H1 (cell line): ENCODE results near the gene CACNA2D4. TPM values are rescaled to one million over a fixed set of nuclear protein-coding genes. Genes with fewer than 3 reads are reported as not detected.
A peak's percentile ranks its signal among the peaks of the same experiment; 100 is the strongest.

ENCODE experiments used
- CTCF ChIA-PET: fragments of 300-600 bp; sonication (Branson Sonifier 250); formaldehyde crosslinking; loops from one replicate; lab custom pipeline; 2021; ENCODE audit not compliant: partially characterized antibody; lab: Charles Lee
- POLR2A ChIA-PET: fragments of 300-600 bp; sonication (Branson Sonifier 250); formaldehyde crosslinking; loops from one replicate; lab custom pipeline; 2021; ENCODE audit warnings: inconsistent platforms; ENCODE audit not compliant: partially characterized antibody; lab: Charles Lee
- DNase-seq, 2 experiments: peaks; one replicate each; pipeline versions ENCODE4 v3.0.0 to v3.0.0-alpha.2; 2010 to 2022; ENCODE audit warnings: low spot score in 2 of 2, low read depth in 1 of 2, mixed read lengths in 1 of 2
- FAIRE-seq: peaks from 2 replicates; lab custom pipeline; 2011; peaks lifted over from hg19 to GRCh38; lab: Jason Lieb, UNC
- H2AFZ ChIP-seq: 2 replicates; pipeline ENCODE4 v1.8.1; 2012; ENCODE audit warnings: low read length, inconsistent platforms
- H2AK5ac ChIP-seq: 2 replicates; pipeline ENCODE4 v1.6.1; 2013; ENCODE audit warnings: low read depth, low read length
- H2BK120ac ChIP-seq: replicated peaks from 2 replicates; pipeline ENCODE3; 2013; ENCODE audit warnings: low read depth, low read length, inconsistent platforms
- H2BK12ac ChIP-seq: 2 replicates; pipeline ENCODE4 v1.6.1; 2013; ENCODE audit warnings: low read depth, low read length
- H2BK15ac ChIP-seq: 2 replicates; pipeline ENCODE4 v1.6.1; 2013; ENCODE audit warnings: low read length
- H2BK20ac ChIP-seq: 2 replicates; pipeline ENCODE4 v1.6.1; 2013; ENCODE audit warnings: low read length
- H2BK5ac ChIP-seq: 2 replicates; pipeline ENCODE4 v1.6.1; 2013; ENCODE audit warnings: low read depth, low read length
- H3K14ac ChIP-seq: 2 replicates; pipeline ENCODE4 v1.6.1; 2013; ENCODE audit warnings: inconsistent platforms; ENCODE audit not compliant: insufficient read length
- H3K18ac ChIP-seq: 2 replicates; pipeline ENCODE4 v1.6.1; 2013; ENCODE audit warnings: low read length; ENCODE audit errors: extremely low read depth
- H3K23ac ChIP-seq: 2 replicates; pipeline ENCODE4 v1.6.1; 2013; ENCODE audit warnings: inconsistent platforms; ENCODE audit not compliant: insufficient read length
- H3K23me2 ChIP-seq: 2 replicates; pipeline ENCODE4 v1.6.1; 2013; ENCODE audit warnings: low read depth, low read length
- H3K27ac ChIP-seq: 2 replicates; pipeline ENCODE4 v1.6.1; 2011; ENCODE audit warnings: low read depth, low read length, inconsistent platforms
- H3K27me3 ChIP-seq, 4 experiments: replicated peaks in 1 of 4; 1 replicate in 1 of 4; 2 replicates in 3 of 4; pipeline versions ENCODE4 v1.6.1 to v1.8.1; 2011 to 2013; ENCODE audit warnings: low read length in 3 of 4, mild to moderate bottlenecking in 3 of 4, inconsistent platforms in 2 of 4, mixed read lengths in 2 of 4, moderate library complexity in 1 of 4; ENCODE audit not compliant: control insufficient read depth in 3 of 4, insufficient read depth in 3 of 4; ENCODE audit errors: extremely low read depth in 1 of 4
- H3K36me3 ChIP-seq, 4 experiments: 2 replicates each; pipeline versions ENCODE4 v1.6.1 to v1.8.1; 2011 to 2013; ENCODE audit warnings: mild to moderate bottlenecking in 4 of 4, low read length in 3 of 4, moderate library complexity in 2 of 4, control low read depth in 1 of 4, inconsistent platforms in 1 of 4; ENCODE audit not compliant: insufficient read depth in 4 of 4, control insufficient read depth in 2 of 4
- H3K4ac ChIP-seq: replicated peaks from 2 replicates; pipeline ENCODE3; 2013; ENCODE audit warnings: low read length, low read depth, mixed read lengths, inconsistent platforms; ENCODE audit not compliant: insufficient read length
- H3K4me1 ChIP-seq, 4 experiments: replicated peaks in 1 of 4; 1 replicate in 1 of 4; 2 replicates in 3 of 4; pipeline versions ENCODE4 v1.6.1 to v1.8.1; 2011 to 2013; ENCODE audit warnings: low read length in 3 of 4, inconsistent platforms in 2 of 4, mixed read lengths in 1 of 4; ENCODE audit not compliant: insufficient read depth in 4 of 4, control insufficient read depth in 3 of 4
- H3K4me2 ChIP-seq, 2 experiments: 2 replicates each; pipeline versions ENCODE4 v1.6.1 to v1.8.1; 2011 to 2013; ENCODE audit warnings: low read depth in 2 of 2, low read length in 2 of 2, control low read depth in 1 of 2, inconsistent platforms in 1 of 2, mild to moderate bottlenecking in 1 of 2; ENCODE audit not compliant: insufficient read depth in 1 of 2
- H3K4me3 ChIP-seq, 4 experiments: fragments of 200-600, 300-600 bp in 1 of 4; sonication (generic), shearing (Covaris generic), sonication (Bioruptor Twin) in 1 of 4; 2 replicates each; pipeline versions ENCODE4 v1.5.1 to v1.8.1; 2011 to 2016; ENCODE audit warnings: low read length in 4 of 4, low read depth in 3 of 4, control low read depth in 2 of 4, inconsistent platforms in 2 of 4, mild to moderate bottlenecking in 2 of 4, mixed read lengths in 1 of 4, moderate library complexity in 1 of 4; ENCODE audit not compliant: insufficient read depth in 2 of 4; ENCODE audit errors: extremely low read depth in 1 of 4
- H3K56ac ChIP-seq: replicated peaks from 2 replicates; pipeline ENCODE3; 2013; ENCODE audit warnings: low read depth, mild to moderate bottlenecking, mixed read lengths, low read length, inconsistent platforms; ENCODE audit not compliant: insufficient read length
- H3K79me1 ChIP-seq: 2 replicates; pipeline ENCODE4 v1.6.1; 2013; ENCODE audit warnings: low read depth, low read length, control low read depth
- H3K79me2 ChIP-seq, 2 experiments: 2 replicates each; pipeline versions ENCODE4 v1.6.1 to v1.8.1; 2012 to 2013; ENCODE audit warnings: low read length in 2 of 2, mild to moderate bottlenecking in 2 of 2, inconsistent platforms in 1 of 2; ENCODE audit not compliant: insufficient read depth in 2 of 2, control insufficient read depth in 1 of 2
- H3K9ac ChIP-seq, 4 experiments: replicated peaks in 1 of 4; 1 replicate in 1 of 4; 2 replicates in 3 of 4; pipeline versions ENCODE4 v1.6.1 to v1.8.1; 2011 to 2013; ENCODE audit warnings: low read depth in 3 of 4, low read length in 3 of 4, control low read depth in 2 of 4, mild to moderate bottlenecking in 2 of 4, moderate library complexity in 2 of 4, inconsistent platforms in 1 of 4; ENCODE audit errors: extremely low read depth in 1 of 4
- H3K9me3 ChIP-seq, 2 experiments: 2 replicates each; pipeline versions ENCODE4 v1.6.1 to v1.8.1; 2012 to 2013; ENCODE audit warnings: mild to moderate bottlenecking in 2 of 2, moderate library complexity in 2 of 2, control low read depth in 1 of 2, inconsistent platforms in 1 of 2, low read depth in 1 of 2, low read length in 1 of 2, mixed read lengths in 1 of 2; ENCODE audit not compliant: insufficient read depth in 2 of 2
- H4K20me1 ChIP-seq, 2 experiments: replicated peaks in 1 of 2; 2 replicates each; pipeline versions ENCODE3 to v1.8.1; 2011 to 2013; ENCODE audit warnings: inconsistent platforms in 2 of 2, low read length in 2 of 2, mild to moderate bottlenecking in 1 of 2; ENCODE audit not compliant: insufficient read depth in 2 of 2, control insufficient read depth in 1 of 2
- H4K5ac ChIP-seq: 2 replicates; pipeline ENCODE4 v1.6.1; 2013; ENCODE audit warnings: low read length, low read depth, mixed read lengths, inconsistent platforms; ENCODE audit not compliant: insufficient read length
- H4K8ac ChIP-seq: 2 replicates; pipeline ENCODE4 v1.8.0; 2013; ENCODE audit warnings: mild to moderate bottlenecking, moderate library complexity, low read length, inconsistent platforms; ENCODE audit not compliant: insufficient read depth; ENCODE audit errors: extremely low read depth
- H4K91ac ChIP-seq: replicated peaks from 2 replicates; pipeline ENCODE3; 2013; ENCODE audit warnings: low read length, mixed read lengths, inconsistent platforms; ENCODE audit not compliant: insufficient read length
- CHD1 ChIP-seq: IDR thresholded peaks from 2 replicates; pipeline ENCODE4 v1.6.1; 2012; ENCODE audit warnings: low read depth, low read length, improper control_type of control experiment
- CHD2 ChIP-seq: IDR thresholded peaks from 2 replicates; pipeline ENCODE4 v1.6.1; 2012; ENCODE audit warnings: low read length, improper control_type of control experiment
- CTBP2 ChIP-seq: IDR thresholded peaks from 2 replicates; pipeline ENCODE4 v1.7.0; 2011; ENCODE audit warnings: borderline replicate concordance, mild to moderate bottlenecking, moderate library complexity, mixed read lengths, low read length; ENCODE audit not compliant: insufficient read depth, insufficient read length
- EZH2 ChIP-seq: fragments of 200-600 bp; sonication (generic); IDR thresholded peaks from 2 replicates; pipeline ENCODE4 v1.7.1; 2012; ENCODE audit warnings: low read depth, mild to moderate bottlenecking, moderate library complexity, low read length, inconsistent platforms; ENCODE audit not compliant: severe bottlenecking
- FOSL1 ChIP-seq: IDR thresholded peaks from 2 replicates; pipeline ENCODE4 v1.6.1; 2011; ENCODE audit warnings: mild to moderate bottlenecking, low read depth, low read length, moderate library complexity; ENCODE audit not compliant: insufficient read depth
- NANOG ChIP-seq: IDR thresholded peaks from 2 replicates; pipeline ENCODE4 v1.6.1; 2011; ENCODE audit warnings: low read length, low read depth, mild to moderate bottlenecking, inconsistent platforms; ENCODE audit not compliant: insufficient read depth, poor library complexity, severe bottlenecking
- NRF1 ChIP-seq: IDR thresholded peaks from 2 replicates; pipeline ENCODE4 v1.6.1; 2011; ENCODE audit warnings: mild to moderate bottlenecking, low read depth, low read length, improper control_type of control experiment
- POU5F1 ChIP-seq: IDR thresholded peaks from 2 replicates; pipeline ENCODE4 v1.6.1; 2011; ENCODE audit warnings: low read depth, mild to moderate bottlenecking, low read length, moderate library complexity
- SIX5 ChIP-seq: IDR thresholded peaks from 2 replicates; pipeline ENCODE4 v1.6.1; 2011; ENCODE audit warnings: mild to moderate bottlenecking, low read depth, low read length
- SP4 ChIP-seq: IDR thresholded peaks from 2 replicates; pipeline ENCODE4 v1.6.1; 2012; ENCODE audit warnings: low read length, inconsistent platforms
- TAF7 ChIP-seq: optimal IDR thresholded peaks from 2 replicates; pipeline ENCODE3; 2011; ENCODE audit warnings: low read depth, mild to moderate bottlenecking, inconsistent platforms, low read length, moderate library complexity, borderline replicate concordance
- TBP ChIP-seq: IDR thresholded peaks from 2 replicates; pipeline ENCODE4 v1.6.1; 2011; ENCODE audit warnings: low read depth, low read length, improper control_type of control experiment
- YY1 ChIP-seq: IDR thresholded peaks from 2 replicates; pipeline ENCODE4 v1.6.1; 2011; ENCODE audit warnings: low read depth, mild to moderate bottlenecking, low read length
- whole genome bisulfite sequencing, 2 experiments: shearing (Covaris generic) in 1 of 2; methylation state at CpG; one replicate each; pipeline versions ENCODE4 v1.1.6 to v1.1.7; 2013 to 2015; ENCODE audit warnings: low lambda C conversion rate in 2 of 2, mixed read lengths in 2 of 2, inconsistent platforms in 1 of 2, low coverage in 1 of 2, missing lambda C conversion rate in 1 of 2; ENCODE audit not compliant: insufficient replicate concordance in 2 of 2, insufficient coverage in 1 of 2, insufficient read length in 1 of 2; ENCODE audit errors: extremely low coverage in 1 of 2, missing lambda C conversion rate in 1 of 2; 5-methylcytosine and 5-hydroxymethylcytosine counted together
- polyA plus RNA-seq, 7 experiments: library from polyadenylated mRNA; depleted of rRNA in 3 of 7; stranded (reverse) in 5 of 7; unstranded in 2 of 7; fragments of >200 nt in 5 of 7; fragments of 200-250 nt in 2 of 7; gene quantifications; 1 replicate in 5 of 7; 2 replicates in 1 of 7; 4 replicates in 1 of 7; pipeline versions ENCODE4 v1.2.1 to v1.2.3, GENCODE V29; 2011 to 2013; ENCODE audit warnings: missing spikeins in 2 of 7, mixed read lengths in 2 of 7
- total RNA-seq: library from RNA; stranded (reverse); fragmentation: NEBNext Ultra II Directional; extraction: Animal tissue kit (Norgen Biotek cat#: 25700); gene quantifications from 2 replicates; pipeline ENCODE4 v1.2.1, GENCODE V29; 2021

The CACNA2D4 gene
- total and polyA plus RNA-seq, 2 of the 8 experiments (the other 6 are each of a cell fraction or from before 2014, with no cell fraction given), result 0.44 to 0.88 TPM

- Histone ChIP-seq H2AK5ac (no peak overlapping the region), H3K56ac (no peak overlapping the region), H3K4me1 (peaks cover 0 to 2% (median 0%) of the 10 kb centered on the region in 4 experiments; a peak in 1 of 7 replicates), H2BK120ac (no peak overlapping the region), H3K36me3 (no peaks in the 10 kb centered on the region), H4K20me1 (no peaks in the 10 kb centered on the region), H2BK5ac (no peak overlapping the region), H3K9me3 (no peaks in the 10 kb centered on the region), H3K4me3 (no peak overlapping the region)
- CTCF ChIA-PET, result interaction anchor here (0.6 to 1.7 kb wide), 10 partner anchors 12 to 699 kb away, joined by 3 to 6 read pairs (median 4); no protein-coding TSS in a partner anchor
- TF ChIP-seq FOSL1, result no peak
- TF ChIP-seq TAF7, result no peak
- no peak for TF ChIP-seq CHD2
- TF ChIP-seq NANOG, result no peak
- no peak for TF ChIP-seq CTBP2
- TF ChIP-seq YY1, result no peak
- no peak for TF ChIP-seq EZH2
- TF ChIP-seq SP4, result no peak
- no peak for TF ChIP-seq CHD1
- TF ChIP-seq NRF1, result no peak
- TF ChIP-seq SIX5, result no peak
- TF ChIP-seq TBP, result no peak
- TF ChIP-seq POU5F1, result no peak
- TF ChIP-seq, all 59 proteins: peak for 0
- Histone ChIP-seq H3K23me2 (no peaks in the 10 kb centered on the region), H2BK20ac (no peak overlapping the region), H3K79me1 (no peaks in the 10 kb centered on the region; the same call in 1 of the 2 replicates), H3K4ac (no peak overlapping the region), H3K27me3 (no peaks in the 10 kb centered on the region; a peak in 1 of 7 replicates), H3K4me2 (no peak overlapping the region), H3K79me2 (no peaks in the 10 kb centered on the region), H3K27ac (no peak overlapping the region), H3K9ac (no peak overlapping the region), H4K5ac (no peak overlapping the region), H2BK12ac (no peak overlapping the region), H4K8ac (peak overlapping the region; percentile 12; the same call in 1 of the 2 replicates), H3K23ac (no peak overlapping the region), H3K18ac (no peak overlapping the region), H2AFZ (no peak overlapping the region), H4K91ac (no peak overlapping the region), H3K14ac (no peak overlapping the region), H2BK15ac (no peak overlapping the region)
- DNase-seq, result peak in 1 of 2 experiments; percentile 34
- POLR2A ChIA-PET, result interaction anchor here (0.6 kb wide), 2 partner anchors 22 to 1692 kb away, joined by 3 read pairs; no protein-coding TSS in a partner anchor
- 86% methylated on average over 7 of the region's 7 CpGs; no CpG with 5 or more reads in 1 of the 2 experiments for WGBS, 2 experiments
- no peak for FAIRE-seq
Observed at GRCh38 chr12:1924996-1925683, 6.7 kb upstream of the CACNA2D4 start.
